HG03520 (cell line): Measurements from ENCODE around the gene IGF2BP3.

Source experiments
- ATAC-seq: cut with Tn5 transposase; IDR thresholded peaks from one replicate; pipeline ENCODE4 v1.9.1; 2021; ENCODE audit warnings: mild to moderate bottlenecking, moderate library complexity; ENCODE audit not compliant: unreplicated experiment

IGF2BP3 gene

GRCh38 chr7:23298885-23299769 is 171.2 kb downstream of the IGF2BP3 start, which contains the start of gene MALSU1:
Gene MALSU1 (plus strand): TSS chr7:23299339. CDS start chr7:23299353, 14 bp downstream.
- ATAC-seq, result peak; percentile 98

- ATAC-seq, result no peak
These were observed 172.0 kb downstream of the IGF2BP3 start for GRCh38 chr7:23298141-23298881.

GRCh38 chr7:23295401-23295697 is 174.9 kb downstream of the IGF2BP3 start:
- ATAC-seq, result no peak

GRCh38 chr7:23294549-23295400 is 175.5 kb downstream of the IGF2BP3 start:
- no peak for ATAC-seq

- no peak for ATAC-seq
These were observed 176.7 kb downstream of the IGF2BP3 start for GRCh38 chr7:23293500-23294073.

- no peak for ATAC-seq
These were observed 177.7 kb downstream of the IGF2BP3 start for GRCh38 chr7:23292623-23293022.

- ATAC-seq, result no peak
These were observed 178.2 kb downstream of the IGF2BP3 start for GRCh38 chr7:23291957-23292560.

GRCh38 chr7:23290993-23291392 is 179.3 kb downstream of the IGF2BP3 start:
- no peak for ATAC-seq

GRCh38 chr7:23287612-23288011 is 182.7 kb downstream of the IGF2BP3 start:
- no peak for ATAC-seq

GRCh38 chr7:23285657-23286646 is 184.3 kb downstream of the IGF2BP3 start:
- no peak for ATAC-seq

- no peak for ATAC-seq
These were observed 185.4 kb downstream of the IGF2BP3 start for GRCh38 chr7:23284871-23285270.

GRCh38 chr7:23283086-23283485 is 187.2 kb downstream of the IGF2BP3 start:
- ATAC-seq, result no peak

- no peak for ATAC-seq
These were observed 190.3 kb downstream of the IGF2BP3 start for GRCh38 chr7:23279819-23280525.

- ATAC-seq, result no peak
These were observed 192.8 kb downstream of the IGF2BP3 start for GRCh38 chr7:23277359-23277989.

- ATAC-seq, result no peak
These were observed 193.3 kb downstream of the IGF2BP3 start for GRCh38 chr7:23276947-23277346.

GRCh38 chr7:23276376-23276775 is 193.9 kb downstream of the IGF2BP3 start:
- no peak for ATAC-seq

GRCh38 chr7:23275912-23276311 is 194.4 kb downstream of the IGF2BP3 start:
- no peak for ATAC-seq

GRCh38 chr7:23273141-23273599 is 197.1 kb downstream of the IGF2BP3 start:
- peak; percentile 94 for ATAC-seq
